GM23338 (cell line): ENCODE data around the gene HMX2.

Experiments used
- CREB1 ChIP-seq: fragments of 250-450 bp; sonication (Bioruptor Pico); IDR thresholded peaks from 2 replicates; pipeline ENCODE4 v1.5.0; 2020; ENCODE audit warnings: low read depth, mild to moderate bottlenecking, moderate library complexity
- EZH2 ChIP-seq: fragments of 200-600 bp; sonication (generic); IDR thresholded peaks from one replicate; pipeline ENCODE4 v1.8.0; 2017; ENCODE audit warnings: antibody characterized with exemption, mild to moderate bottlenecking, low read depth; ENCODE audit not compliant: unreplicated experiment
- EZH2phosphoT487 ChIP-seq: fragments of 200-600 bp; sonication (generic); IDR thresholded peaks from one replicate; pipeline ENCODE4 v1.8.1; 2018; ENCODE audit warnings: antibody characterized with exemption; ENCODE audit not compliant: unreplicated experiment
- JUNB ChIP-seq: IDR thresholded peaks from one replicate; pipeline ENCODE4 v1.6.1; 2016; ENCODE audit warnings: antibody characterized with exemption; ENCODE audit not compliant: unreplicated experiment
- NANOG ChIP-seq: IDR thresholded peaks from 2 replicates; pipeline ENCODE4 v1.6.1; 2016; ENCODE audit warnings: antibody characterized with exemption, borderline replicate concordance
- POLR2AphosphoS5 ChIP-seq: IDR thresholded peaks from 2 replicates; pipeline ENCODE4 v1.6.1; 2016; ENCODE audit warnings: antibody characterized with exemption, low read depth
- STAT1 ChIP-seq: IDR thresholded peaks from one replicate; pipeline ENCODE4 v1.6.1; 2016; ENCODE audit warnings: antibody characterized with exemption; ENCODE audit not compliant: unreplicated experiment
- ZNF114 ChIP-seq: fragments of 250-450 bp; sonication (Bioruptor Pico); IDR thresholded peaks from 2 replicates; pipeline ENCODE4 v1.5.0; 2020; ENCODE audit warnings: mild to moderate bottlenecking, moderate library complexity
- TF ChIP-seq, protein P1 (sequence below), 2 experiments: fragments of 200-600 bp in 1 of 2; sonication (generic) in 1 of 2; conservative IDR thresholded peaks; 2 replicates each; pipeline versions ENCODE4 v1.5.1 to v1.6.1; 2016 to 2017; ENCODE audit warnings: antibody characterized with exemption in 2 of 2, low read depth in 2 of 2, mild to moderate bottlenecking in 2 of 2, moderate library complexity in 1 of 2
- TF ChIP-seq, protein P2 (sequence below): IDR thresholded peaks from one replicate; pipeline ENCODE4 v1.6.1; 2018; ENCODE audit warnings: antibody characterized with exemption; ENCODE audit not compliant: unreplicated experiment
- TF ChIP-seq, protein P3 (sequence below): IDR thresholded peaks from 2 replicates; pipeline ENCODE4 v1.6.1; 2016; ENCODE audit warnings: antibody characterized with exemption

DNA sequence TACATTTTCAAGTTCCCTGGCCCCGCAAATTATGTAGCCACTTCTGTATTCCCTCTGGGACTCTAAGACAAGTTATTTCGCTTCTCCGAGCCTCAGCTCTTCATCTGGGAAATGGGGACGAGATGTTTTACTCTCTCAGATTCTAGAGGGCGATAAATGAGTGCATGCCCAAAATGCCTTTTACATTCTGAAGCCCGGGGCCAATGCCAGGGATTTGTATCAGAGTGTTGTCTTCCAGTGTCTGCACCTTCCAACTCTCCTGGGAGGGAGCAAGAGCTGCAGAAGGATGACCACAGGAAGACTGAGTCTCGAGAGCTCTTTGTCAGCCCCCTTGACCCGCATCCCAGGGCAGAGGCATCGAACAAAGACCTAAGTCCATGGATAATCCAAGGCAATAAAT lies 46.1 kb downstream of the HMX2 start:
- TF ChIP-seq, protein P1, sequence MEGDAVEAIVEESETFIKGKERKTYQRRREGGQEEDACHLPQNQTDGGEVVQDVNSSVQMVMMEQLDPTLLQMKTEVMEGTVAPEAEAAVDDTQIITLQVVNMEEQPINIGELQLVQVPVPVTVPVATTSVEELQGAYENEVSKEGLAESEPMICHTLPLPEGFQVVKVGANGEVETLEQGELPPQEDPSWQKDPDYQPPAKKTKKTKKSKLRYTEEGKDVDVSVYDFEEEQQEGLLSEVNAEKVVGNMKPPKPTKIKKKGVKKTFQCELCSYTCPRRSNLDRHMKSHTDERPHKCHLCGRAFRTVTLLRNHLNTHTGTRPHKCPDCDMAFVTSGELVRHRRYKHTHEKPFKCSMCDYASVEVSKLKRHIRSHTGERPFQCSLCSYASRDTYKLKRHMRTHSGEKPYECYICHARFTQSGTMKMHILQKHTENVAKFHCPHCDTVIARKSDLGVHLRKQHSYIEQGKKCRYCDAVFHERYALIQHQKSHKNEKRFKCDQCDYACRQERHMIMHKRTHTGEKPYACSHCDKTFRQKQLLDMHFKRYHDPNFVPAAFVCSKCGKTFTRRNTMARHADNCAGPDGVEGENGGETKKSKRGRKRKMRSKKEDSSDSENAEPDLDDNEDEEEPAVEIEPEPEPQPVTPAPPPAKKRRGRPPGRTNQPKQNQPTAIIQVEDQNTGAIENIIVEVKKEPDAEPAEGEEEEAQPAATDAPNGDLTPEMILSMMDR (conservative IDR thresholded peaks at IDR 0.05; ENCODE audit: low read depth in 2 of 2): 0 out of 4 replicates have a peak, but pooled peaks of 1 of the 2 experiments have one; percentile 9
- TF ChIP-seq EZH2phosphoT487 (no peak), POLR2AphosphoS5 (no peak), JUNB (no peak), ZNF114 (CRISPR knock-in tag) (no peak), EZH2 (no peak), CREB1 (CRISPR knock-in tag) (no peak), STAT1 (no peak), NANOG (no peak)
- TF ChIP-seq, protein P2, sequence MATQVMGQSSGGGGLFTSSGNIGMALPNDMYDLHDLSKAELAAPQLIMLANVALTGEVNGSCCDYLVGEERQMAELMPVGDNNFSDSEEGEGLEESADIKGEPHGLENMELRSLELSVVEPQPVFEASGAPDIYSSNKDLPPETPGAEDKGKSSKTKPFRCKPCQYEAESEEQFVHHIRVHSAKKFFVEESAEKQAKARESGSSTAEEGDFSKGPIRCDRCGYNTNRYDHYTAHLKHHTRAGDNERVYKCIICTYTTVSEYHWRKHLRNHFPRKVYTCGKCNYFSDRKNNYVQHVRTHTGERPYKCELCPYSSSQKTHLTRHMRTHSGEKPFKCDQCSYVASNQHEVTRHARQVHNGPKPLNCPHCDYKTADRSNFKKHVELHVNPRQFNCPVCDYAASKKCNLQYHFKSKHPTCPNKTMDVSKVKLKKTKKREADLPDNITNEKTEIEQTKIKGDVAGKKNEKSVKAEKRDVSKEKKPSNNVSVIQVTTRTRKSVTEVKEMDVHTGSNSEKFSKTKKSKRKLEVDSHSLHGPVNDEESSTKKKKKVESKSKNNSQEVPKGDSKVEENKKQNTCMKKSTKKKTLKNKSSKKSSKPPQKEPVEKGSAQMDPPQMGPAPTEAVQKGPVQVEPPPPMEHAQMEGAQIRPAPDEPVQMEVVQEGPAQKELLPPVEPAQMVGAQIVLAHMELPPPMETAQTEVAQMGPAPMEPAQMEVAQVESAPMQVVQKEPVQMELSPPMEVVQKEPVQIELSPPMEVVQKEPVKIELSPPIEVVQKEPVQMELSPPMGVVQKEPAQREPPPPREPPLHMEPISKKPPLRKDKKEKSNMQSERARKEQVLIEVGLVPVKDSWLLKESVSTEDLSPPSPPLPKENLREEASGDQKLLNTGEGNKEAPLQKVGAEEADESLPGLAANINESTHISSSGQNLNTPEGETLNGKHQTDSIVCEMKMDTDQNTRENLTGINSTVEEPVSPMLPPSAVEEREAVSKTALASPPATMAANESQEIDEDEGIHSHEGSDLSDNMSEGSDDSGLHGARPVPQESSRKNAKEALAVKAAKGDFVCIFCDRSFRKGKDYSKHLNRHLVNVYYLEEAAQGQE: no peak
- TF ChIP-seq, protein P3, sequence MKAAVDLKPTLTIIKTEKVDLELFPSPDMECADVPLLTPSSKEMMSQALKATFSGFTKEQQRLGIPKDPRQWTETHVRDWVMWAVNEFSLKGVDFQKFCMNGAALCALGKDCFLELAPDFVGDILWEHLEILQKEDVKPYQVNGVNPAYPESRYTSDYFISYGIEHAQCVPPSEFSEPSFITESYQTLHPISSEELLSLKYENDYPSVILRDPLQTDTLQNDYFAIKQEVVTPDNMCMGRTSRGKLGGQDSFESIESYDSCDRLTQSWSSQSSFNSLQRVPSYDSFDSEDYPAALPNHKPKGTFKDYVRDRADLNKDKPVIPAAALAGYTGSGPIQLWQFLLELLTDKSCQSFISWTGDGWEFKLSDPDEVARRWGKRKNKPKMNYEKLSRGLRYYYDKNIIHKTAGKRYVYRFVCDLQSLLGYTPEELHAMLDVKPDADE: no peak
